GM12874 (cell line): ENCODE data around the gene GUCD1.

ENCODE experiments used
- CTCF ChIP-seq: IDR thresholded peaks from 2 replicates; pipeline ENCODE4 v1.5.1; 2011; ENCODE audit warnings: low read depth, mild to moderate bottlenecking, control low read depth, low read length, moderate library complexity; ENCODE audit not compliant: insufficient read depth

Gene GUCD1

GRCh38 chr22:24595228-24595627, 40.3 kb upstream of the GUCD1 start:
- no peak for TF ChIP-seq CTCF

- TF ChIP-seq CTCF: no peak
Measured at GRCh38 chr22:24594569-24595120, 39.7 kb upstream of the GUCD1 start.

- no peak for TF ChIP-seq CTCF
Measured at GRCh38 chr22:24593836-24594568, 39.1 kb upstream of the GUCD1 start.

GRCh38 chr22:24592851-24593558, 38.1 kb upstream of the GUCD1 start, which contains the start of gene LRRC75B:
TSS of gene LRRC75B (minus strand) at chr22:24593073. CDS start at chr22:24593039, 34 bp downstream.
- TF ChIP-seq CTCF: no peak

- no peak for TF ChIP-seq CTCF
Measured at GRCh38 chr22:24592058-24592850, 37.3 kb upstream of the GUCD1 start.

GRCh38 chr22:24591286-24591830, 36.4 kb upstream of the GUCD1 start:
- TF ChIP-seq CTCF: no peak
